GM12878 (cell line): Measurements from ENCODE around the gene SEMA4G. TPM values are rescaled to one million over a fixed set of nuclear protein-coding genes. Genes with fewer than 3 reads are reported as not detected.

Source experiments
- ATAC-seq: fragments of 200-7000 bp; cut with Tn5 transposase; 3 replicates; pipeline ENCODE4 v1.9.1; 2020; ENCODE audit warnings: mild to moderate bottlenecking, moderate library complexity
- BruUV-seq: library from RNA; stranded (reverse); fragments of 400-500 nt; replicated peaks from 2 replicates; lab custom pipeline; 2021; lab: Mats Ljungman, UMichigan
- CTCF ChIA-PET: fragments of 300-600 bp; sonication (Branson Sonifier 250); formaldehyde crosslinking; extraction: SDS; loops from one replicate; lab custom pipeline; 2021; ENCODE audit warnings: inconsistent platforms; lab: Yijun Ruan, JAX
- POLR2A ChIA-PET: fragments of 350-600 bp; formaldehyde crosslinking; extraction: SDS; loops from one replicate; lab custom pipeline; 2021; ENCODE audit warnings: inconsistent platforms; lab: Charles Lee
- RAD21 ChIA-PET: fragments of 300-600 bp; sonication (Branson Sonifier 250); formaldehyde crosslinking; loops from one replicate; lab custom pipeline; 2023; ENCODE audit warnings: antibody characterized with exemption; ENCODE audit not compliant: unreplicated experiment; lab: Charles Lee
- SMC1A ChIA-PET: fragments of 300-600 bp; sonication (Branson Sonifier 250); formaldehyde crosslinking; loops from one replicate; lab custom pipeline; 2023; ENCODE audit not compliant: unreplicated experiment, uncharacterized antibody; lab: Charles Lee
- DNase-seq: peaks from one replicate; pipeline ENCODE4 v3.0.0-alpha.2; 2011; ENCODE audit warnings: low read depth, low spot score
- FAIRE-seq: peaks from 3 replicates; lab custom pipeline; 2011; peaks lifted over from hg19 to GRCh38; lab: Jason Lieb, UNC
- H2AFZ ChIP-seq: 2 replicates; pipeline ENCODE4 v1.6.0; 2011; ENCODE audit warnings: low read depth, low read length, control low read depth; ENCODE audit not compliant: control insufficient read depth
- H3K27ac ChIP-seq: 2 replicates; pipeline ENCODE4 v1.5.1; 2011; ENCODE audit warnings: control low read depth; ENCODE audit not compliant: control insufficient read depth, insufficient read depth
- H3K27me3 ChIP-seq, 2 experiments: replicated peaks in 1 of 2; 2 replicates each; pipeline versions ENCODE4 v1.6.0 to v1.6.1; 2011; ENCODE audit warnings: low read length in 1 of 2; ENCODE audit not compliant: control insufficient read depth in 2 of 2, insufficient read depth in 2 of 2
- H3K36me3 ChIP-seq, 2 experiments: 2 replicates each; pipeline ENCODE4 v1.5.1; 2011; ENCODE audit warnings: low read length in 1 of 2; ENCODE audit not compliant: control insufficient read depth in 2 of 2, insufficient read depth in 2 of 2
- H3K4me1 ChIP-seq: 2 replicates; pipeline ENCODE4 v1.6.1; 2011; ENCODE audit warnings: mild to moderate bottlenecking, low read length, moderate library complexity, mixed read lengths; ENCODE audit not compliant: control insufficient read depth, insufficient read depth
- H3K4me2 ChIP-seq: 2 replicates; pipeline ENCODE4 v1.6.0; 2011; ENCODE audit warnings: control low read depth; ENCODE audit not compliant: control insufficient read depth, insufficient read depth
- H3K4me3 ChIP-seq: fragments of 200-600 bp; sonication (generic); 2 replicates; pipeline ENCODE4 v1.5.1; 2016
- H3K79me2 ChIP-seq: 2 replicates; pipeline ENCODE4 v1.6.0; 2011; ENCODE audit warnings: low read length; ENCODE audit not compliant: control insufficient read depth, insufficient read depth
- H3K9ac ChIP-seq: 2 replicates; pipeline ENCODE4 v1.8.0; 2011; ENCODE audit warnings: low read length, control low read depth, mixed read lengths; ENCODE audit not compliant: control insufficient read depth, insufficient read depth
- H3K9me3 ChIP-seq: replicated peaks from 3 replicates; pipeline ENCODE4 v1.5.1; 2011; ENCODE audit warnings: mild to moderate bottlenecking, low read length; ENCODE audit not compliant: control insufficient read depth, insufficient read depth
- H4K20me1 ChIP-seq: 2 replicates; pipeline ENCODE4 v1.6.0; 2011; ENCODE audit not compliant: control insufficient read depth, insufficient read depth
- BMI1 ChIP-seq: fragments of 450-650 bp; IDR thresholded peaks from 2 replicates; pipeline ENCODE4 v1.6.1; 2016; ENCODE audit warnings: mild to moderate bottlenecking, moderate library complexity, borderline replicate concordance
- BRCA1 ChIP-seq: IDR thresholded peaks from 2 replicates; pipeline ENCODE4 v1.6.1; 2011; ENCODE audit warnings: low read depth, low read length, improper control_type of control experiment
- HDAC2 ChIP-seq: fragments of 200-600 bp; sonication (generic); IDR thresholded peaks from 2 replicates; pipeline ENCODE4 v1.6.1; 2017
- IRF5 ChIP-seq: fragments of 450-650 bp; IDR thresholded peaks from 2 replicates; pipeline ENCODE4 v1.6.1; 2017; ENCODE audit warnings: borderline replicate concordance
- LARP7 ChIP-seq: fragments of 450-650 bp; IDR thresholded peaks from 2 replicates; pipeline ENCODE4 v1.6.1; 2017; ENCODE audit warnings: mild to moderate bottlenecking
- MEF2B ChIP-seq: fragments of 450-650 bp; IDR thresholded peaks from 2 replicates; pipeline ENCODE4 v1.6.1; 2018; ENCODE audit warnings: mild to moderate bottlenecking, moderate library complexity; ENCODE audit not compliant: partially characterized antibody, poor library complexity, severe bottlenecking
- MLLT1 ChIP-seq: fragments of 450-650 bp; IDR thresholded peaks from 2 replicates; pipeline ENCODE4 v1.6.1; 2016; ENCODE audit warnings: mild to moderate bottlenecking
- MTA3 ChIP-seq: IDR thresholded peaks from 2 replicates; pipeline ENCODE4 v1.6.1; 2012; ENCODE audit warnings: low read length, inconsistent platforms, borderline replicate concordance
- MYC ChIP-seq: IDR thresholded peaks from 2 replicates; pipeline ENCODE4 v1.6.1; 2011; ENCODE audit warnings: mild to moderate bottlenecking, low read length, moderate library complexity, inconsistent platforms; ENCODE audit not compliant: insufficient read depth, insufficient replicate concordance, insufficient read length, severe bottlenecking
- SIX5 ChIP-seq: IDR thresholded peaks from 2 replicates; pipeline ENCODE4 v1.6.1; 2011; ENCODE audit warnings: mild to moderate bottlenecking, low read depth, low read length, moderate library complexity; ENCODE audit not compliant: severe bottlenecking
- WGBS: methylation state at CpG from one replicate; pipeline ENCODE4 v1.1.6; 2016; ENCODE audit warnings: low lambda C conversion rate; ENCODE audit not compliant: insufficient replicate concordance, insufficient coverage; ENCODE audit errors: missing lambda C conversion rate; 5-methylcytosine and 5-hydroxymethylcytosine counted together
- in situ Hi-C: fragments of 300-500 bp; cut with MboI; formaldehyde crosslinking; loops from 9 replicates; pipeline ENCODE4 v1.14.3; 2018; ENCODE audit warnings: mixed read lengths
- intact Hi-C: fragments of 100-400 bp; cut with micrococcal nuclease; formaldehyde crosslinking; loops from one replicate; pipeline ENCODE4 v1.14.2; 2022; ENCODE audit not compliant: unreplicated experiment
- polyA plus RNA-seq, 11 experiments: library from polyadenylated mRNA; depleted of rRNA in 4 of 11; unstranded in 6 of 11; stranded (reverse) in 5 of 11; fragments of >200 nt; fragmentation: Nextera tagmentation in 4 of 11; fragmentation: Illumina TruSeq in 1 of 11; extraction: Ambion mirVana in 4 of 11; extraction: Trizol in 1 of 11; gene quantifications; 1 replicate in 1 of 11; 2 replicates in 10 of 11; pipeline versions ENCODE4 v1.2.1 to v1.2.3, GENCODE V29; 2011 to 2016; ENCODE audit warnings: inconsistent platforms in 2 of 11, missing spikeins in 2 of 11, low read depth in 1 of 11
- total RNA-seq, 4 experiments: library from RNA; depleted of rRNA in 3 of 4; stranded (reverse); fragments of >200 nt in 3 of 4; fragmentation: Illumina TruSeq in 1 of 4; extraction: Trizol in 1 of 4; gene quantifications; 2 replicates each; pipeline versions ENCODE4 v1.2.1 to v1.2.3, GENCODE V29; 2013 to 2021

The SEMA4G gene
- total and polyA plus RNA-seq, 10 of the 15 experiments (the other 5 are each of a cell fraction or from before 2014, with no cell fraction given), result 0.09 to 2.3 (median 0.44) TPM; not detected in 4

- TF ChIP-seq MYC (no peak), MLLT1 (no peak), MTA3 (no peak), BRCA1 (no peak)
These were observed 46.3 kb downstream of the SEMA4G start (continued) for GRCh38 chr10:101015582-101015973.

DNA sequence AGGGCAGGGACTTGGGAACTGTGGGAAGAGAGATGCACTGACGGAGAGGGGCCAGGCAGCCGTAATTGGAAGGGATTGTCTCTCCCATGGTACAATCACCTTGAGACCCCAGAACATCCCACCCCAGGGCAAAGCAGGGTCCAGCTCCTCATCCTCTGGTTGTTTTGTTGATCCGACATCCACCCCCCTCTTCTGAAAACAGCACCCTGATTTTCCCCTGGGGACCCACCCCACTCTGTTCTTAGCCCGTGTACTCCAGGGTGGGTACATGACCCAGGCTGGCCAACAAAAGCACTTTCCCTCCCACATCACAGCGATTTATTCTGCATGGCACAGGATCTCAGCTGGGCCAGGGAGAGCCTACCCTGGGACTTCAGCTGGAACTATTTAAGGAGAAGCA, 47.5 kb downstream of the SEMA4G start:
- H3K36me3 ChIP-seq, result no peaks in the 10 kb centered on the region
- peaks cover 10% of the 10 kb centered on the region in 2 experiments for H3K27me3 ChIP-seq
- ChIA-PET CTCF (interaction anchor here (0.9 to 6.8 kb wide), 16 partner anchors 10 to 78 kb away, joined by 3 to 91 read pairs (median 16); partner anchors contain the start of genes LZTS2, MRPL43, PDZD7 and SFXN3), RAD21 (interaction anchor here (2.6 kb wide), 2 partner anchors 19 to 125 kb away, joined by 11 read pairs; no protein-coding TSS in a partner anchor)
- no peak for FAIRE-seq
- H3K4me2 ChIP-seq, result no peak overlapping the region
- in situ Hi-C loops, result no loop called here
- no peaks in the 10 kb centered on the region for H3K79me2 ChIP-seq
- H3K9me3 ChIP-seq, result no peaks in the 10 kb centered on the region
- H2AFZ ChIP-seq, result no peak overlapping the region
- no peak overlapping the region for H3K27ac ChIP-seq
- BruUV-seq, result no TSS peak
- WGBS, result 52% methylated on average over 5 of the region's 5 CpGs
- DNase-seq, result no peak
- no peak for ATAC-seq
- H3K4me1 ChIP-seq, result peaks cover 11% of the 10 kb centered on the region
- no peak overlapping the region for H3K4me3 ChIP-seq
- TF ChIP-seq MEF2B (no peak), LARP7 (no peak), IRF5 (no peak), HDAC2 (no peak), BMI1 (no peak), SIX5 (no peak)
- TF ChIP-seq, all 136 proteins: peak for 0
- H3K9ac ChIP-seq, result no peak overlapping the region
- H4K20me1 ChIP-seq, result no peaks in the 10 kb centered on the region
- ChIA-PET SMC1A (interaction anchor here (1.4 to 1.6 kb wide), 2 partner anchors 42 to 126 kb away, joined by 3 read pairs; no protein-coding TSS in a partner anchor), POLR2A (no interaction called here)
- intact Hi-C loops, result no loop called here
